ENCODE results near the gene ENO3.

DNA sequence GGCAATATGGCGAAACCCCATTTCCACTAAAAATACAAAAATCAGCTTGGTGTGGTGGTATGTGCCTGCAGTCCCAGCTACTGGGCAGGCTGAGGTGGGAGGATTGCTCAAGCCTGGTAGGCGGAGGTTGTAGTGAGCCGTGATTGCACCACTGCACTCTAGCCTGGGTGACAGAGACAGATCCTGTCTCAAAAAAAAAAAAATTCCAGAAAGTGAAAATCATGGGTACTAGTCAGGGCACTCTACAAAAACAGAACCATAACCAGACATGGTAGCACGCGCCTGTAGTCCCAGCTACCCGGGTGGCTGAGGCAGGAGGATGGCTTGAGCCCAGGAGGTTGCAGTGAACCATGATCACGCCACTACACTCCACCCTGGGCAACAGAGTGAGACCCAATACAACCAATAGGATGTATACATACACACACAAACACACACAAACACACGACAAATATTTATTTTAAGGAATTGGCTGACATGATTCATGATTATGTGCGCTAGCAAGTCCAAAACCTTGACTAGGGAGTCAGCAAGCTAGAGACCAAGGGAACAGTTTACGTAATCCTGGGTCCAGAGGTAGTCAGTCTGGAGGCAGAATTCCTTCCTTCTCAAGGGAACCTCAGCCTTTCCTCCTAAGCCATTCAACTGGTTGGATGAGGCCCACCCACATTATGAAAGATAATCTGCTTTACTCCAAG is 30.4 kb upstream of the ENO3 start:
- TF ChIP-seq ZNF274 (IDR thresholded peaks at IDR 0.05; ENCODE audit: insufficient read depth, insufficient read length) (no peak), RFX5 (IDR thresholded peaks at IDR 0.05; ENCODE audit: low read depth, low read length) (no peak), EZH2 (IDR thresholded peaks at IDR 0.05; ENCODE audit: borderline replicate concordance, control insufficient read depth, low read depth, low read length) (no peak), SMC3 (IDR thresholded peaks at IDR 0.05; ENCODE audit: borderline replicate concordance, low read length) (no peak), CHD2 (IDR thresholded peaks at IDR 0.05; ENCODE audit: borderline replicate concordance, low read depth, low read length) (no peak), YBX1 (IDR thresholded peaks at IDR 0.05) (no peak), GABPA (IDR thresholded peaks at IDR 0.05; ENCODE audit: low read depth) (no peak)
- TF ChIP-seq, protein P1, sequence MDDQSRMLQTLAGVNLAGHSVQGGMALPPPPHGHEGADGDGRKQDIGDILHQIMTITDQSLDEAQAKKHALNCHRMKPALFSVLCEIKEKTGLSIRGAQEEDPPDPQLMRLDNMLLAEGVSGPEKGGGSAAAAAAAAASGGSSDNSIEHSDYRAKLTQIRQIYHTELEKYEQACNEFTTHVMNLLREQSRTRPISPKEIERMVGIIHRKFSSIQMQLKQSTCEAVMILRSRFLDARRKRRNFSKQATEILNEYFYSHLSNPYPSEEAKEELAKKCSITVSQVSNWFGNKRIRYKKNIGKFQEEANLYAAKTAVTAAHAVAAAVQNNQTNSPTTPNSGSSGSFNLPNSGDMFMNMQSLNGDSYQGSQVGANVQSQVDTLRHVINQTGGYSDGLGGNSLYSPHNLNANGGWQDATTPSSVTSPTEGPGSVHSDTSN (IDR thresholded peaks at IDR 0.05; ENCODE audit: insufficient replicate concordance, low read depth, low read length), result no peak
- TF ChIP-seq, protein P2, sequence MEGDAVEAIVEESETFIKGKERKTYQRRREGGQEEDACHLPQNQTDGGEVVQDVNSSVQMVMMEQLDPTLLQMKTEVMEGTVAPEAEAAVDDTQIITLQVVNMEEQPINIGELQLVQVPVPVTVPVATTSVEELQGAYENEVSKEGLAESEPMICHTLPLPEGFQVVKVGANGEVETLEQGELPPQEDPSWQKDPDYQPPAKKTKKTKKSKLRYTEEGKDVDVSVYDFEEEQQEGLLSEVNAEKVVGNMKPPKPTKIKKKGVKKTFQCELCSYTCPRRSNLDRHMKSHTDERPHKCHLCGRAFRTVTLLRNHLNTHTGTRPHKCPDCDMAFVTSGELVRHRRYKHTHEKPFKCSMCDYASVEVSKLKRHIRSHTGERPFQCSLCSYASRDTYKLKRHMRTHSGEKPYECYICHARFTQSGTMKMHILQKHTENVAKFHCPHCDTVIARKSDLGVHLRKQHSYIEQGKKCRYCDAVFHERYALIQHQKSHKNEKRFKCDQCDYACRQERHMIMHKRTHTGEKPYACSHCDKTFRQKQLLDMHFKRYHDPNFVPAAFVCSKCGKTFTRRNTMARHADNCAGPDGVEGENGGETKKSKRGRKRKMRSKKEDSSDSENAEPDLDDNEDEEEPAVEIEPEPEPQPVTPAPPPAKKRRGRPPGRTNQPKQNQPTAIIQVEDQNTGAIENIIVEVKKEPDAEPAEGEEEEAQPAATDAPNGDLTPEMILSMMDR (IDR thresholded peaks at IDR 0.05 in 2 of 3, conservative IDR thresholded peaks at IDR 0.05 in 1 of 3; ENCODE audit: control insufficient read depth in 2 of 3, extremely low read depth in 1 of 3, insufficient read depth in 1 of 3, low read depth in 3 of 3, low read length in 3 of 3), result no peak
- TF ChIP-seq, protein P3, sequence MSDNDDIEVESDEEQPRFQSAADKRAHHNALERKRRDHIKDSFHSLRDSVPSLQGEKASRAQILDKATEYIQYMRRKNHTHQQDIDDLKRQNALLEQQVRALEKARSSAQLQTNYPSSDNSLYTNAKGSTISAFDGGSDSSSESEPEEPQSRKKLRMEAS (IDR thresholded peaks at IDR 0.05; ENCODE audit: low read depth, low read length), result no peak
- TF ChIP-seq, protein P4, sequence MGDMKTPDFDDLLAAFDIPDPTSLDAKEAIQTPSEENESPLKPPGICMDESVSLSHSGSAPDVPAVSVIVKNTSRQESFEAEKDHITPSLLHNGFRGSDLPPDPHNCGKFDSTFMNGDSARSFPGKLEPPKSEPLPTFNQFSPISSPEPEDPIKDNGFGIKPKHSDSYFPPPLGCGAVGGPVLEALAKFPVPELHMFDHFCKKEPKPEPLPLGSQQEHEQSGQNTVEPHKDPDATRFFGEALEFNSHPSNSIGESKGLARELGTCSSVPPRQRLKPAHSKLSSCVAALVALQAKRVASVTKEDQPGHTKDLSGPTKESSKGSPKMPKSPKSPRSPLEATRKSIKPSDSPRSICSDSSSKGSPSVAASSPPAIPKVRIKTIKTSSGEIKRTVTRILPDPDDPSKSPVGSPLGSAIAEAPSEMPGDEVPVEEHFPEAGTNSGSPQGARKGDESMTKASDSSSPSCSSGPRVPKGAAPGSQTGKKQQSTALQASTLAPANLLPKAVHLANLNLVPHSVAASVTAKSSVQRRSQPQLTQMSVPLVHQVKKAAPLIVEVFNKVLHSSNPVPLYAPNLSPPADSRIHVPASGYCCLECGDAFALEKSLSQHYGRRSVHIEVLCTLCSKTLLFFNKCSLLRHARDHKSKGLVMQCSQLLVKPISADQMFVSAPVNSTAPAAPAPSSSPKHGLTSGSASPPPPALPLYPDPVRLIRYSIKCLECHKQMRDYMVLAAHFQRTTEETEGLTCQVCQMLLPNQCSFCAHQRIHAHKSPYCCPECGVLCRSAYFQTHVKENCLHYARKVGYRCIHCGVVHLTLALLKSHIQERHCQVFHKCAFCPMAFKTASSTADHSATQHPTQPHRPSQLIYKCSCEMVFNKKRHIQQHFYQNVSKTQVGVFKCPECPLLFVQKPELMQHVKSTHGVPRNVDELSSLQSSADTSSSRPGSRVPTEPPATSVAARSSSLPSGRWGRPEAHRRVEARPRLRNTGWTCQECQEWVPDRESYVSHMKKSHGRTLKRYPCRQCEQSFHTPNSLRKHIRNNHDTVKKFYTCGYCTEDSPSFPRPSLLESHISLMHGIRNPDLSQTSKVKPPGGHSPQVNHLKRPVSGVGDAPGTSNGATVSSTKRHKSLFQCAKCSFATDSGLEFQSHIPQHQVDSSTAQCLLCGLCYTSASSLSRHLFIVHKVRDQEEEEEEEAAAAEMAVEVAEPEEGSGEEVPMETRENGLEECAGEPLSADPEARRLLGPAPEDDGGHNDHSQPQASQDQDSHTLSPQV (IDR thresholded peaks at IDR 0.05), result no peak
